Activated CD4-positive, CD25-positive, alpha-beta regulatory T cell (primary cell): Measurements from ENCODE around the gene LST1.

Source experiments
- DNase-seq, 4 experiments: peaks; one replicate each; lab custom pipeline; 2025; lab: John Stamatoyannopoulos, UW

LST1 gene

DNA sequence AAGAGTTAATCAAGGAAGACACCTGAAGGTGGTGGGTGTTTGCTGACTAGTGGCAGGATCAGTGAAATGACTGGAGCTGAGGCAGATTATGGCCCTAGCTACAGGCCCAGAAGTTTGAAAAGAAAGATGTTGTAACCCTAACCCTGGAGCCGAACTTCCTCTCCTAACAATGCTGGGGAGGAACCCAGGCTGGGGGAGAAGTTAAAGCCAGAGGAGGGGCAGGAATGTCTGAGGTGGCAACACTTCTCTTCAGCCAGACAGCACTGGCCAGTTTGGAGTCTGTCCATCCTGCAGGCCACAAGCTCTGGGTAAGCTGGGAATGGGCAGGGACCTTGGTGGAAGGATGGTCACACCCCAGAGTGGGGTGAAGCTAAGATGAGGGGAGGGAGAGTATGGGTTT is at the start of gene LST1:
LST1 (plus strand) TSS at position 270 of the 400 bp plus-strand sequence. CDS start 1,023 bp downstream, outside the sequence.
- DNase-seq = no peak

GRCh38 chr6:31538805-31539400 is 47.2 kb upstream of the LST1 start:
- no peak for DNase-seq

DNA sequence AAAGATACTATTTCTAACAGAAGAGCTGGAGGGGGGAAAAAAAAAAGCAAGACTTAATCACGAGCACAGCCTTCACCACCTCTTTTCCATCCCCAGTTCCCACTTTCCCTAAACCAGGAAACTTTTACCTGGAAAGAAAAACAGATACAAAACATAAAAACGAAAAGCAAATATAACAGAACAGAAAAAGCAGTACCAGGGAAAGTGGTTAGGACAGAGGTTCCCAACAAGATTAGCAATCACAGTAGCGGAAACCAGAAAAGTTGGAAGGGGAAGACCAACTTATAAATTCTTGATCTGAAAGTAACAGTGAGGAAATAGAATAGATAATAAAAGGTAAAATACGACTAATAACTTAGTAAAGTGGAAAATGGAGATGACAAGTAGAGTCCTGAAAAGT is 45.4 kb upstream of the LST1 start:
- DNase-seq = no peak

DNA sequence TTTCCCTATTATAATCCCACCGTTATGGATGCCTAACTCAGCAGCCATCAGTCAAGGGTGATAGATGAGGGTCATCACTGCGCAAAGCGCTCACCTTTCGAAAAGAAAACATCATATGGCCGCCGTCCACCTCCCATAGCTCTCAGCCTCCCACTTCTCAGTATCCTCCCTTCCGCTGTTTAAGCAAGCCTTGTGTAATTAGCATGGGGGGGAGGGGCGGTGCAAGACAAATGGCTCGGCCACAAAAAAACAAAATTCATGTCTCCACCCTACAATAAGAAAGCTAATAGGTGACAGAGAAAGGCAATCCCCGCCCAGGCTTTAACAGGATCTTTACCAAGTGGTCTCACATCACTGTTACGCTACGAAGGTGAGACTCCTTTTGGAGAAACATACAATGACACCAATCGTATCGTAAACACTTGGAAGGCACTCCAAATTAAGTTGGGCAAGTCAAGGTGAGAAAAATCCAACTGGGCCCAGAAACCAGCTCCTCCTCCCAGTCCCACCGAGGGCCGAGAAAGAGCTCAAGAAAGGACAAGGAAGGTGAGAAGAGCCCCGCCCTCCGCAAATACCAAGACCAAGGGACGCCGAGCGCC is 44.9 kb upstream of the LST1 start:
- peak in 2 of 4 experiments; percentile 41 to 57 for DNase-seq

DNA sequence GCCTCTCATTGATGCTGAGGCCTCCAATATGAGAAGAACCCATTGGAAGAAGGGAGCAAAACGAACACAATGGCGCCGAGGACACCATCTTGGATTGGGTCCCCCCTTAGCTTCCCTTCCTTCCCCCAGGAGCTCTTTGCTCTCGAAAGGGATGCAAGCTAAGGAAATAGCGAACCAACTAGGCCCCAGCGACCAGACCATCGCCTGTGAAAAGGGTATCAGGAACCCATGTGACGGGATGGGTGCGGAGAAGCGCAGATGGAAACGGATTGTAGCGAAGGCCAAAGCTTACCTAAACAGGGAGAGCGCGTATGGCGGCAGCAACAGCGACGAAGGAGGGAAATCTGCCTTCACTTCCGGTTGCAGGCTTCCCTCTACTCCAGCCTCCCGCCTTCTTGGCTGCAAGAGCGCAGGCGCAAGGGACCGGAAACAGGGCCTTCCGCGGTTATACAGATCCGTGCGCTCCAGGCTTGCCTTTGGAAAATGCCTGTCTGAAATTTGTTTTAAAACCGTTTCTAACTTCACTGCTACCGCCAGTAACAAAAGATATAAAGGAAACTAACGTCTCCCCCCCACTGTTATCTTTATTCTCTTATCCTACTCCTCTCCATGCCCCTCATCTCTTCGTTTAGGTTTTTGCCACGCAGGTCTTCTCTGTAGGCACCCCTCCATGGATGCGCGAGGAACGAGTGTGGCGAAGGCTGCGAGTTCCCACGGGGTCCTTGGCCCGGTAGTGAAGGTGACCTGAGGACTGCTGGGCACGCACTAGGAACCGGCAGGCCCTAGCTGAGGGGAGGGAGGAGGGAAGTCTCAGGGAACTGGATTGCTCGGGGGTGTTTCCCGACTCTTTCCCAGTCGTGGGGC is 44.2 kb upstream of the LST1 start, which contains the start of gene DDX39B:
DDX39B (minus strand) TSS at position 346 of the 864 bp plus-strand sequence. CDS start 1,471 bp downstream, outside the sequence.
- DNase-seq = peak; percentile 73 to 87 (median 84)

GRCh38 chr6:31543639-31544038 is 42.4 kb upstream of the LST1 start:
- no peak for DNase-seq

- no peak for DNase-seq
These were observed 41.4 kb upstream of the LST1 start for GRCh38 chr6:31544676-31545075.

DNA sequence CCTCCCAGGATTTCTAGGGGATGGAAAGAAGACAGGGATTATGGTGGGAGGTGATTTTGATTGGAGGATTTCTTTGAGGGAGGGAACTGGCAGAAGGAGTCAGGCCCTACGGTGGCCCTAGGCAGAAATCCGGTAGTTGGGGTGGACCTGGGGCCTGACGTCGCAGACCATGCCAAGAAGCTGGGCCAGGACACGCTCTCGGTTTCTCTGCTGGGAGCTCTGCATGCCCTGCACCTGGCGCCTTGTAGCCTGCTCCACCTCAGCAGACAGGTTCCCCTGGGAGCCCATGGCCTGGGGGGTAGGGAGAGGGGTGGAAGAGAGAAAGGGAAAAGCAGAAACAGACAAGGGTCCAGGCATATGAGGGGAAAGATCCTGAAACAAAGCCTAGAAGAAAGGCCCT is 40.8 kb upstream of the LST1 start:
- DNase-seq = no peak

GRCh38 chr6:31546339-31546957 is 39.6 kb upstream of the LST1 start, which contains the start of gene ATP6V1G2:
Gene ATP6V1G2 (minus strand): TSS chr6:31546608. CDS start chr6:31546559, 49 bp downstream.
- DNase-seq = peak; percentile 58 to 86 (median 68)

- peak; percentile 54 to 76 (median 70) for DNase-seq
These were observed 38.9 kb upstream of the LST1 start, which contains the start of gene NFKBIL1 for GRCh38 chr6:31546958-31547726. Gene NFKBIL1 (plus strand): TSS chr6:31547608. CDS start chr6:31547695, 87 bp downstream.

- DNase-seq = no peak
These were observed 38.1 kb upstream of the LST1 start for GRCh38 chr6:31547727-31548543.

DNA sequence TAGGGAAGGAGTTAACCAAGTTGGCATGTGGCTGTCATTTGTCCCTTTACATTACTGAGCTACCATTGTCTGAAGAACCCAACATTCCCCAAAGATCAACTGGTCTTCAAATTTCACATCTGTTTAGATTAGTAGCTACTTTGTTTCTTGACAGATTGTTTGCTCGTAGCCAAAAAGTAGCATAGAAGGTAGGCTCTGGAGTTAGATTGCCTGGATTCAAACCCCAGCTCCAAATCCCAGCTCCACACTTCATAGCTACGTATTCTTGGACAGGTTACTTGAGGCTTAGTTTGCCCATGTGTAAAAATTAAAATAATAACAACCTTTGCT is 37.6 kb upstream of the LST1 start:
- DNase-seq = no peak

GRCh38 chr6:31551371-31551770 is 34.7 kb upstream of the LST1 start:
- peak; percentile 27 to 43 (median 42) for DNase-seq

DNA sequence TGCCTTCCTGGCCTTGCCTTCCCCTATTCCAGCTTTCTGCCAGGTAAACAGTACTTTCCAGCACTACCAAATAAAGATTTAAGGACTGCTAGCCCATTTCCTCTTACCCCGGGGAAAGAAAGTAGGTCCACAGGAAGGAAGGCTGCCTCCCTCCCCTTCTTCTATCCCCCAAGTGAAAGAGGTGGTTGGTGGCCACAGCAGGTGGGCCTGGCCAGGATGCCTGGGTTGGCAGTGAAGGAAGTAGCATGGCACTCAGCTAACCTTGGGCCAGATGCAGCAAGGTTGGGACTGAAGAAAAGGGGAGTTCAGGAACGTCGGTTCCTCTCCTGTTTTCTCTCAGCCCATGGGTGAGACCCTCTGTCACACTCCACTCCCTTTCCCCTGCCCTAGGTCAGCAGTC is 29.8 kb upstream of the LST1 start:
- no peak for DNase-seq

GRCh38 chr6:31557443-31558317 is 28.4 kb upstream of the LST1 start:
- DNase-seq = no peak

DNA sequence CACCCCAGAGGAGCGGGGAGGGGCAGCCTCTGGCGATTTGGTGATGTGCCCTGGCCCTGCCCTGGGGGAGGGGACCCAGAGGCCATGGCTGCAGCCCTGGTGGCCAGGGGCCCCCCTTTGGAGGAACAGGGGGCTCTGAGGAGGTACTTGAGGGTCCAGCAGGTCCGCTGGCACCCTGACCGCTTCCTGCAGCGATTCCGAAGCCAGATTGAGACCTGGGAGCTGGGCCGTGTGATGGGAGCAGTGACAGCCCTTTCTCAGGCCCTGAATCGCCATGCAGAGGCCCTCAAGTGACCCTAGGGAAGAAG is 27.8 kb upstream of the LST1 start:
- no peak for DNase-seq

- DNase-seq = peak in 3 of 4 experiments; percentile 26 to 41 (median 32)
These were observed 27.2 kb upstream of the LST1 start for GRCh38 chr6:31558631-31559500.

GRCh38 chr6:31559606-31559957 is 26.5 kb upstream of the LST1 start:
- DNase-seq = no peak
